GM18951 (cell line): ENCODE measurements around the gene MGMT.

ENCODE experiments used
- POLR2A ChIP-seq: IDR thresholded peaks from 4 replicates; pipeline ENCODE4 v1.6.1; 2011; ENCODE audit warnings: mild to moderate bottlenecking; ENCODE audit not compliant: insufficient read length, insufficient read depth; ENCODE audit errors: extremely low read depth
- in situ Hi-C: fragments of 300-500 bp; cut with MboI; formaldehyde crosslinking; loops from one replicate; pipeline ENCODE4 v1.12.0; 2022; ENCODE audit warnings: low sequenced_read_pairs, mixed read lengths, inconsistent platforms; ENCODE audit not compliant: unreplicated experiment

The MGMT gene

DNA sequence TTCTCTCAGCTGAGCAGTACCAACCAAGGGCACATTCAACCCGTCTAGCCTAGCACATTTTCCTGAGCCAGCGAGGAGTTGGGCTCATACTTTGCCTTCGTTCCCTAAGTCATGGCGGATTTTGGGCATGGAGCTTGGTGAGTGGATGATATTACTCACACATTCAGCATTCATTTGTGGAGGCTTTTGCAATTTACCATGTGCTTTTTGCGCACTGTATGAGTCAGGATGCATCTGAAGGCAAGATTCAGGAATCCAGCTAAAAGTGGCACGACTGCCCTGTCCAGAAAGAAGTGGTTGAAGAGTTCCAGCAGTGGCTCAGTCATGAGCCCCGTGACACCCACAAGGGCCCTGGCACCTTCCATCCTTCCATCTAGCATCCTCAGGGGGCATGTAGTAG is 24.2 kb upstream of the MGMT start:
- TF ChIP-seq POLR2A = no peak
- in situ Hi-C loops = no loop called here

DNA sequence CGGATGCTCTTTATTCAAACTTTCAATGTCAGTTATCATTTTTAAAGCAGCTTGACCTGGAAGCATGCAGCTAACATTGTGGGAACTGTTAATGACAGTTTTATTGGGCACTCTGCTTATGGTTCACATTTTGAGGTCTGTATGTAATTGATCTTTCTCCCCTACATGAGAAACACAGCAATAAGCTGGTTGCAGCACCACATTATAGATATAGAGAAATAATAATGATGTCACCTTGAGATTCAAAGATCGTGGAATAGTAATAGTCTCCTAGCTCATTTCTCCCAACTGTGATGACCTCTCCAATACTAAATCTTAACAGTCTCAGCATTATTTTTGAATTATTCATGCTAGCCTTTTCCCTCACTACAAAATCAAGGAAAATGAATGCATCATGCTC is 22.7 kb upstream of the MGMT start:
- in situ Hi-C loops = no loop called here
- no peak for TF ChIP-seq POLR2A

DNA sequence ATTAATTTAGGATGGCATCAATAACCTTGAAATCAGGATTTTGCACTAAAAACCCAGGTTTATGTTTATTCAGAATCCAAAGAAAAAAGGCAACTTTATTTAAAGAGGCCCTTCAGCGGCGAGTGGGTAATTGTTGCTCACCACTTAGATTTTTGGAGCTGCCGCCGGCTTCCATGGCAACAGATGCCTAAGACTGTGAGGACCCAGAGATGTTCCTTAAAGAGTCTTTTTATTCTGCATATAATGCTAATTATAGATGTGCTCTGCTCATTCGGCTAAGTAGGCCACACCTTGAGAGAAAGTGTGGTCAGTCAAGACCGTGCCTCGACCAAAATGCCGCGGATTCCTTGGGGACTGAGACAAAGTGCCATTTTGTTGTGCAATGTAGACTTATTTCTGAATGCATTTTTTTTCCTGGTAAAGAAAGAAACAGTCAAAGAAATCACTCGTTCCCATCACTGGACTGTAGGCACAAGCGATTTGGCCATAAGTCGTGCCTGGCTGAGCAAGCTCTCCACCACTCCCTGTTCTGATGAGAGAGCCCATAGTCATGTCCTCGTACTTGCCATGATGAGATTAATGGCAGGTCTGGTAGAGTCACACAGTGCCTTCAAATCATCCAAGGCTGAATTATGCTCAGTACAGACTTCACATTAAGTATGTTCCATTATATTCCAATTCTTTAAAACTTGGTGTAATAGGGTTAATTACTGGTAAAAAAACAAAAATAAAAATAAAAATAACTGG is 21.4 kb upstream of the MGMT start:
- TF ChIP-seq POLR2A = no peak
- in situ Hi-C loops = no loop called here

DNA sequence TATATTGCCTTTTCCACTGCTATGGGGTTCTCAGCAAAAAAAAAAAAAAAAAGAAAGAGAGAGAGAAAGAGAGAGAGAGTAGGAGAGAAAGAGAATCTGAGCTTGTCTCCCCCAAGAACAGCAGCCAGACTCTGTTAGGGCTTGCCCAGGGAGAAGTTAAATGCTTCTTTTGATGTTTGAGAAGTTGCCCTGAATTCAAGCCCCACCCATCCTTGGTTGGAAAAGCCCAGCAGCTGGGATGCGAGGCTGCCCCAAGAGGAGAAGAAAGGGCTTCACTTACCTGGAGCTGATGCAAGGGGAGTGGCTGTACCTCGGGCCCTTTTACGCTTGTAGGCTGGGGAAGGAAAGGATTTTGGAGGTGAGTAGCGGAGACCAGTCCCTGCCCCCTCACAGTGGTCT is 20.9 kb upstream of the MGMT start:
- in situ Hi-C loops = no loop called here
- TF ChIP-seq POLR2A = no peak

DNA sequence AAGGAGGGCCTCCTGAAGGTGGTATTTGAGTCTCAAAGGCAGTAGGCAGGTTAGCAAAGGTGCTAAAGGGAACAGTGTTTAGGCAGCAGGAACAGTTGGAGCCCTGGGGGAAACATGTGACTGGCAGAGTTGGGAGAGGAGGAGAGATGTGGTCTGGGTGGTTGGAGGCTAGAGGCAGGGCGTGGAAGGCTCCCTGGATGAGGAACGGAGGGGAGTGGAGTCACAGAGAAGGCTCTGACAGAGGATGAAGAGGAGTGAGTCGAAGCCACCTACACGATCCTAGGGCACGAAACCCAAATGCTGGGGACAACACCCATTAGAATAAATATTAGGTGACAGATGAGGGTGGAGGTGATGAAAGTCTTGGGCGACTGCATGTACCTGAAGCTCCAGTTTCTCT is 19.6 kb upstream of the MGMT start:
- no peak for TF ChIP-seq POLR2A
- in situ Hi-C loops = no loop called here

DNA sequence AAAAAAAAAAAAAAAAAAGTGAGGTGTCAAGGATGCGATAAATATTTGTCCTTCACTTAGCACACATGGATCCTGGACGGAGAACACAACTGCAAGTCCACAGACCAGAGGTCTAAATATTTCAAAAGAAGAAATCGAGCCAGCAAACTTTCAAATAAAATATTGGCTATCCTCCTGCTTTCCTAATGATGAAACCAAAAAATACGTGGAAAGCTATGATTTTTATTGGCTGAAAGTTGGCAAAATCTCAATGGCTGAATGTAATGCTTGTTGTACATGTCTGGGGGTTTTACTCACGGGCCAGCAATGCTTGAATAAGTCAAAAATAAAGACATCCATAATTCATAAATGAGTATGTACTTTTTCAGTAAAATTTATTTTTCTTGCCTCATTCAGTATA is 19.0 kb upstream of the MGMT start:
- TF ChIP-seq POLR2A = no peak
- in situ Hi-C loops = no loop called here

DNA sequence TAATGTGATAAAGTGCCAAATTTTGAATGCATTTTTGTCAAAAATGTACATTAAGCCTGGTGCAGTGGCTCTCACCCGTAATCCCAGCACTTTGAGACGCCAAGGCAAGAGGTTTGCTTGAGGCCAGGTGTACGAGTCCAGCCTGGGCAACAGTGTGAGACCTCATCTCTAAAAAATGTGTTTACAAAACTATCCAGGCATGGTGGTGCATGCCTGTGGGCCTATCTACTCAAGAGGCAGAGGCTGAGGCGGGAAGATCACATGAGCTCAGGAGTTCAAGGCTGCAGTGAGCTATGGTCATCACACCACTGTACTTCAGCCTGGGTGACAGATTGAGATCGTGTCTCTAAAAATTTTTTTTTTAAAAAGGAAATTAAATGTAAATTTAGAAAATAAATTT is 18.5 kb upstream of the MGMT start:
- in situ Hi-C loops = no loop called here
- no peak for TF ChIP-seq POLR2A

DNA sequence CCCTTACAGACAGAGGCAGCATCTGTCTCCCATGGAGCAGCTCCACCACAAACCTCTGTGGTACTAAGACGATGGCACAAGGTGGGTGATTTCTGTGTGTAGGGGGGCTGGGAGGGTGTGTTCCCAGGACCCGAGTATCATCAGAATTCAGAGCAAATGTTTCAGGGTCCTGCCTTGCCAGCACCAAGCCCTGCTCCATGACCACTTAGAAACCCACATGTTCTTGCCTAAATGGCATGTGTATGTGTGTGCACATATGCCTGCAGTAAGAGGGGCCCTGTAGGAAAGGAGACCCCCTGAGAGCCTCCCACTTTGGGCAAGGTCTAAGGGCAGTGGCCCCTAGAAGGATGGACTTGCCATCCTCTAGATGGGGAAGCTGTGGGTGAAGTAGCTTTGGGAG is 17.1 kb upstream of the MGMT start:
- no peak for TF ChIP-seq POLR2A
- in situ Hi-C loops = no loop called here

DNA sequence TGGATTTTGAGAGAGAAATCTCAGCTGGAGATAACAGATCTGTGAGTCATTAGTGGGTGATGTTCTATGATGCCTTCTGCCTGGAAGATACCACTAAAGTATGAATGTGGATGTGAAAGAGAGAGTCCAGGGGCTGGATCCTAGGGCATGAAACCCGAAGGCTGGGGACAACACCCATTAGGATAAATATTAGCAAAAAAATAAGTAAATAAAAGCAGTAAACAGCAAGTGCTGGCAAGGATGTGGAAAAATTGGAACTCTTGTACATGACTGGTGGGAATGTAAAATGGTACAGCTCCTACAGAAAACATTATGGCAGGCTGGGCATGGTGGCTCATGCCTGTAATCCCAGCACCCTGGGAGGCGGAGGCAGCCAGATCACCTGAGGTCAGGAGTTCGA is 16.6 kb upstream of the MGMT start:
- no peak for TF ChIP-seq POLR2A
- in situ Hi-C loops = no loop called here

DNA sequence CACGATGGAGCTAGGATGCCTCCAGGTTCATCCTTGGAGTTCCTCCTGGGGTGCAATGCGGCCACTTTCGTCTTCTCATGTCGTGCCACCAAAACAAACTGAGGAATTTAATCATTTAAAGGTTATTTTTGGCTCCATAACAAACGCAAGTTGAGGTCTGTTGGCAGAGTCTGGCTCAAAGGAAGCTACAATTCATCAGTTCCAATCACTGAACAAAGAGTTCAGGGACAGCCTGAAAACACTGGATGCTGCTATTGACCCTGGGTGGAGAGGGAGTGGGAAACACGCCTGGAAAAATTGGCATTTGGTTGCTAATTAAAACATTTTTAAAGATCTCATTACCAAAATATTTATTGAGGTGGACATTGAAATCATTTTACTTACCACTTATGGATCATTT is 11.4 kb upstream of the MGMT start:
- TF ChIP-seq POLR2A = no peak
- in situ Hi-C loops = no loop called here

DNA sequence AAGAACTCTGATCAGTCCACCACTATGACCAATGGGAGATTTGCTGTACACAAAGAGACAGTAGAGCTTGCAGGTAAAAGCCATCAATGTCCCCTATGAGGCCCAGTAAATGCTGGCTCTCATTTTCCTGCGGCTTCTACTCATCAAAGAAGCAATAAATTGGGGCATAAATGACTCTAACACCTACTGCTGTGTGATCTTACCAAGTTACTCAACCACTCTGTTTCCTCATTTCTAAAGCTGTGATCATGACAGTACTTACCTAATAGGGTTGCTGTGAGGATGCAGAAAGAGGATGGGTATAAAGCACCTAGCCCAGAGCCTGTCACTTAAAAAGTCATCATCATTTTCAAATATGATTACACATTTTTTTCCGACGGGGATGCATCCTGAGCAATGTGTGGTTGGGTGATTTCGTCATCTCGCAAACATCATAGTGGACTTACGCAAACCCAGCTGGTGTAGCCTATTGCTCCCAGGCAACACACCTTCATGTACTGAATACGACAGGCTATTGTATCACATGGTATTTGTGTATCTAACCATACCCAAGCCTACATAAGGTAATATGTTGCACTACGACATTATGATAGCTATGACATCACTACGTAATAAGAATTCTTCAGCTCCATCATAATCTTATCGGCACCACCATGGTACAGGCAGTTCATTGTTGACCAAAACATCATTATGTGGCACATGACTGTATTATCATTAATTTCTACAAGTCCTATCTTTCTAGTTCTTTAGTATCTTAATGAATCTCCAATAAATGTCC is 7.1 kb upstream of the MGMT start:
- no peak for TF ChIP-seq POLR2A
- in situ Hi-C loops = no loop called here

DNA sequence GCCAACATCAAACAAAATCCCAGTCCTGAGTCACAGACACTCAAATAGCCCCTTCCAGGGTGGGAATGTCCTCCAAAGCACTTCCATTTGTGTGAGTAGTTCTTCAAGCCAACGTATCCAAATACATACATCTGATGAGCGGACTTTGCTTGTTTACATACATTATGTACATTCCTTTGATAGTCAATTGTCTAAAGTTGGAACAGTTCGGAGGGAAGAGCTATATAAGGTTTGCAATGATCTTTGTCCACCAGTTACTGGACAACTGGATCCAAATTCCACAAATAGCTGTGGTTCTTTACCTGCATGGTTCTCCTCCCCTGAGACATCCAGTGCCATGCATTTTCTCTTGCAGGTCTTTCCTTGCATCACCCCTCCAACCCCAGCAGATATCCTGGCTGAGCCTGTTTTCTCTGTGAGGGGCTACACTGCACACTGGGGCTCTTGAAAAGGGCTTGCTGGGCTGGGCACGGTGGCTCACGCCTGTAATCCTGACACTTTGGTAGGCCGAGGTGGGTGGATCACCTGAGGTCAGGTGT is 4.7 kb upstream of the MGMT start:
- in situ Hi-C loops = no loop called here
- no peak for TF ChIP-seq POLR2A

DNA sequence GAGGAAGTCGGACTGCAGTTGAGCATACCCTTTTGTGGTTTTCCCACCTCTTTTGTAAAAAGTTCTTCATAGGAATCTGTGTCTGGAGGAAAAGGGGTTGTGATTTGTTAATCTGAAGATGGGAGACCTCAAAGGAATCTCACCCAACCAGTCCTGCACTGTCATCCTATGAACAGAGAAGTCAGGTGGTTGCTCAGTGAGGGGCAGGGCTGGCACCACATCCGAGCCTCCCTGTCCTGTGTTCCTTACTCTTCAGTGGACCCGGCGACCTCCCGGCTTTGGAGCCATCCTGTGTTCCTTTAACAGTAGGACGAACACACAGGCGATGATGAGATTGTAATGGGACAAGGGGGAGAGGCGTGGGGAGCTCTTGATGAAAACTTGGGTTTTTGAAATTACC is 2.8 kb upstream of the MGMT start:
- no peak for TF ChIP-seq POLR2A
- in situ Hi-C loops = no loop called here
